Ovary (tissue), 3 donors: ENCODE data around the gene CD244.

ENCODE experiments used
- EP300 ChIP-seq: sonication (generic); formaldehyde crosslinking; IDR thresholded peaks from one replicate; pipeline ENCODE4 v1.6.1; 2017; ENCODE audit warnings: antibody characterized with exemption
- POLR2A ChIP-seq: fragments of 450-650 bp; IDR thresholded peaks from one replicate; pipeline ENCODE4 v1.6.1; 2017; ENCODE audit warnings: antibody characterized with exemption, mild to moderate bottlenecking, moderate library complexity
- TF ChIP-seq, protein P1 (sequence below), 3 donors: fragments of 450-650 bp in 2 of 3; fragments of 200-600 bp in 1 of 3; IDR thresholded peaks; one replicate each; pipeline versions ENCODE4 v1.5.1 to v1.8.0; 2016 to 2022; ENCODE audit warnings: antibody characterized with exemption in 3 of 3, mild to moderate bottlenecking in 1 of 3
- donor health status: DM: no; HTN: no; CAD: no.

DNA sequence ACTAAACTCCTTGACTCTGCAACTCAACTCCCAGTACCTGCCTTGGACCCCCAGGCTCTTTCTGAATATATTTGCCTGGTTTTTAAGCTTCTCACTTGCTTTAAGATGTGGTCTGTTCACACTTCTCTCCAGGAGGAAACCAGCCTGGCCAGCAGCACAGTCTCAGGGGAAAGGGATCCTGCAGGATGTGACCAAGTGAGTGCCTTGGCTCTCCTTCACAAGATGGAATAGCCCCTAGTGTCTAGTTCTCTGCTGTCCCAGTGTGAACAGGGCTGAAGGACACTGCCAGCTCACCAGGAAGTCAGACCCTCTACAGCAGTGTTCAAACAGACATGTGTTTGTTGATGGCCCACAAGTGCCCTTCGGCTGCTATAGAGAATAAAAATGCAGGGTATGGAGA, 32.9 kb downstream of the CD244 start:
- TF ChIP-seq, protein P1, sequence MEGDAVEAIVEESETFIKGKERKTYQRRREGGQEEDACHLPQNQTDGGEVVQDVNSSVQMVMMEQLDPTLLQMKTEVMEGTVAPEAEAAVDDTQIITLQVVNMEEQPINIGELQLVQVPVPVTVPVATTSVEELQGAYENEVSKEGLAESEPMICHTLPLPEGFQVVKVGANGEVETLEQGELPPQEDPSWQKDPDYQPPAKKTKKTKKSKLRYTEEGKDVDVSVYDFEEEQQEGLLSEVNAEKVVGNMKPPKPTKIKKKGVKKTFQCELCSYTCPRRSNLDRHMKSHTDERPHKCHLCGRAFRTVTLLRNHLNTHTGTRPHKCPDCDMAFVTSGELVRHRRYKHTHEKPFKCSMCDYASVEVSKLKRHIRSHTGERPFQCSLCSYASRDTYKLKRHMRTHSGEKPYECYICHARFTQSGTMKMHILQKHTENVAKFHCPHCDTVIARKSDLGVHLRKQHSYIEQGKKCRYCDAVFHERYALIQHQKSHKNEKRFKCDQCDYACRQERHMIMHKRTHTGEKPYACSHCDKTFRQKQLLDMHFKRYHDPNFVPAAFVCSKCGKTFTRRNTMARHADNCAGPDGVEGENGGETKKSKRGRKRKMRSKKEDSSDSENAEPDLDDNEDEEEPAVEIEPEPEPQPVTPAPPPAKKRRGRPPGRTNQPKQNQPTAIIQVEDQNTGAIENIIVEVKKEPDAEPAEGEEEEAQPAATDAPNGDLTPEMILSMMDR (IDR thresholded peaks at IDR 0.05) = no peak
- TF ChIP-seq EP300 (no peak), POLR2A (no peak)
